GM12801 (cell line): ENCODE data around the gene C10orf53.

Experiments
- TF ChIP-seq, protein P1 (sequence below): IDR thresholded peaks from one replicate; pipeline ENCODE4 v1.5.1; 2011; ENCODE audit warnings: control low read depth; ENCODE audit not compliant: insufficient read length; ENCODE audit errors: extremely low read depth

C10orf53 gene

DNA sequence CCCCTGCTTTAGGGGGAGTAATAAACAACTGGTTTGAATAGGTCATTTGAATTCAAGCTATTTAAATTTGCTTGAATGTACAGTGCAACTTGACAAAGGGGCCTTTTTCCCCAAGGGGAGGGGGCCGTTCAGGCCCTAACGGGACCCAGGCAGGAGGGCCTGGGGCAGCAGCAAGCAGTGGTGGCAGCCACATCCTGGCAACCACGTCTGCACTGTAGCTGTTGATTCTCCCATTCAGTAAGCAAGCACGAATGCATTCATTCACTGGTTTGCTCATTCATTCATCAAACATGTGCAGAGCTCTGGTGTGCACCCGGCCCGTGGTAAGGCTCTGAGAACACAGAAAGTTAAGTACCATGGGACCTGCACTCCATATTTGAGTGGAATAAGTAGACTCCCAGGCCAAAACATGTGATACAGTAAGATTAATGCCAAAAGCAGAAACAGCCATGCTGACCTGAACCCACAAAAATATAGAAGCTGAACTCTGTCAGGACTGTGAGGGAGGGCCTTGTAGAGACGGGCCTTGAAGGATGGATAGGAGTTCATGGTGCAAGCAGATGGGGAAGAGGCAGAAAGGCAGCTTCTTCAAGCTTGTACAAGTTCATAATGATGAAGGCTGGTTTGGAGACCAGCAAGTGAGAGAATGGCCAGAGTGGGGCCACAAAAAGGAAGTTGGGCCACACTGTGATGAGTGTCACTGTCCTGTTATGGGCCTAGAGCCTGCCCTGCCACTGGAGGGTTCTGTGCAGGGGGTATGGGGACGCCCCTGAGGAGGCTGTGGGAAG is 29.3 kb upstream of the C10orf53 start:
- TF ChIP-seq, protein P1, sequence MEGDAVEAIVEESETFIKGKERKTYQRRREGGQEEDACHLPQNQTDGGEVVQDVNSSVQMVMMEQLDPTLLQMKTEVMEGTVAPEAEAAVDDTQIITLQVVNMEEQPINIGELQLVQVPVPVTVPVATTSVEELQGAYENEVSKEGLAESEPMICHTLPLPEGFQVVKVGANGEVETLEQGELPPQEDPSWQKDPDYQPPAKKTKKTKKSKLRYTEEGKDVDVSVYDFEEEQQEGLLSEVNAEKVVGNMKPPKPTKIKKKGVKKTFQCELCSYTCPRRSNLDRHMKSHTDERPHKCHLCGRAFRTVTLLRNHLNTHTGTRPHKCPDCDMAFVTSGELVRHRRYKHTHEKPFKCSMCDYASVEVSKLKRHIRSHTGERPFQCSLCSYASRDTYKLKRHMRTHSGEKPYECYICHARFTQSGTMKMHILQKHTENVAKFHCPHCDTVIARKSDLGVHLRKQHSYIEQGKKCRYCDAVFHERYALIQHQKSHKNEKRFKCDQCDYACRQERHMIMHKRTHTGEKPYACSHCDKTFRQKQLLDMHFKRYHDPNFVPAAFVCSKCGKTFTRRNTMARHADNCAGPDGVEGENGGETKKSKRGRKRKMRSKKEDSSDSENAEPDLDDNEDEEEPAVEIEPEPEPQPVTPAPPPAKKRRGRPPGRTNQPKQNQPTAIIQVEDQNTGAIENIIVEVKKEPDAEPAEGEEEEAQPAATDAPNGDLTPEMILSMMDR, result no peak

DNA sequence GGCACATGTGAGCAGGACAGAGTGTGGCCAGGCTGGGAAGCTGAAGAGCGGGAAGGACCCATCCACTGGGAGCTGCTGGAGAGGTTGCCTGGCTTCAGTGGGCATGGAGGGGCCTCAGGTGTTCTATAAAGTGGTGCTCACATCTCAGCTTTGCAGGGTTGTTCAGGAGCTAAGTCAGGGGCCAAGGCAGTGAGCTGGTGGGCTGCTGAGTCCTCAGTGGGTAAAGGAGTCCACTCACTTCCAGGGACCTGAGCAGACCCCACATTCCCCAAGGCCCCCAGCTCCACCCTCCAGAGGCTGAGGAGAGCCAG is 28.8 kb upstream of the C10orf53 start:
- TF ChIP-seq, protein P1, result no peak

DNA sequence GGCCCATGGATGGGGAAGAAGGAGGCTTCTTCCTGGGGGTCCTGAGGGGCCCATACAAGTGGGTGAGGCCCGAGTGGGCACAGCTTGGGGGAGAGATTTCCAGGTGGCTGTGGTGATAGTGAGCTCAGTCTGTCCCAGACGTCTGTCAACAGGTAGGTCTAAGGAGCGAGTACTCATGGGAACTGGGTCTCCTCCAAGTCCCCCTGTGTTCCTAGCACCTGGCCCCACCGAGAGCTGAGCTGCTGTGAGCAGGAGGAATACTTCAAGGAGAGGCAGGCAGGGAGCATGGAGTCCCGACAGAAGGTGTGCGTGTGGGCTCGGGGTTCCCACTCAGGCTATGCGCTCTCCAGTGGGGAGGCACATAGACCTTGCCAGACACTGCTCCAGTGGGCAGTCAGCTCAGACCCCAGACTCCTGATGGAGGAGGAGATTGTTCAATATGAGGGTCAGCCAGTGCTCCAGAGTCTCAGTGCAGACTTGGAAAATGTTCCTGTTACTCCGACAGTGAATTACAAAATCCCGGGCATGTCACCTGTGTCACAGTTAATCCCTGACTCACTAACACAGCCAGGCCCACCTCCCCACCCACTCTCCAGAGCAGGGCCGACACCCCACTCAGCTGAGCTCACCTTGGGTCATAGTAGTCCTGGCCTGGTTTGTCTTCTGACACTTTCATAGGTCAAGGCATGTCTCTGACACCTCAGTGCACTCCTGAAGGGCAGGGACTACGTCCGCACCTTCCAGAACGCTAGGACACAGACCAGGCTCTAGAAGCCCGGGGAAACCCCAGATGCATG is 28.2 kb upstream of the C10orf53 start:
- TF ChIP-seq, protein P1, result no peak

DNA sequence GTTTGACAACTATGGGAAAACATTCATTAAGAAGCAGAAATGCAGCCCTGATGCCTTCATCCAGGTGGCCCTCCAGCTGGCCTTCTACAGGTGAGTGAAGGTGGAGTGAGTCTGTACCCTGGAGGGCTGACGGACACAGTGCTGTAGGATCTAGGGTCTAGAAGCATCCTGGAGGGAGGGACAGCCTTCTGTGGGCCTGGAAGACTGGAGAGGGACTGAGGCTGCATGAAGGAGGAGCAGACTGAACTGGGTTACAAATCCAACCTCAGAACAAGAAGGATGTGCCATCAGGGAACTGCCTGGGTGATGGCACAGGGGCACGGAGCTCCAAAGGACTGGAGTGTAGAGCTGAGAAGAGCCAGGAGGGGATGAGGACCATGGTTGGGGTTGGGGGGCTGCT is 27.5 kb upstream of the C10orf53 start:
- TF ChIP-seq, protein P1, result no peak

DNA sequence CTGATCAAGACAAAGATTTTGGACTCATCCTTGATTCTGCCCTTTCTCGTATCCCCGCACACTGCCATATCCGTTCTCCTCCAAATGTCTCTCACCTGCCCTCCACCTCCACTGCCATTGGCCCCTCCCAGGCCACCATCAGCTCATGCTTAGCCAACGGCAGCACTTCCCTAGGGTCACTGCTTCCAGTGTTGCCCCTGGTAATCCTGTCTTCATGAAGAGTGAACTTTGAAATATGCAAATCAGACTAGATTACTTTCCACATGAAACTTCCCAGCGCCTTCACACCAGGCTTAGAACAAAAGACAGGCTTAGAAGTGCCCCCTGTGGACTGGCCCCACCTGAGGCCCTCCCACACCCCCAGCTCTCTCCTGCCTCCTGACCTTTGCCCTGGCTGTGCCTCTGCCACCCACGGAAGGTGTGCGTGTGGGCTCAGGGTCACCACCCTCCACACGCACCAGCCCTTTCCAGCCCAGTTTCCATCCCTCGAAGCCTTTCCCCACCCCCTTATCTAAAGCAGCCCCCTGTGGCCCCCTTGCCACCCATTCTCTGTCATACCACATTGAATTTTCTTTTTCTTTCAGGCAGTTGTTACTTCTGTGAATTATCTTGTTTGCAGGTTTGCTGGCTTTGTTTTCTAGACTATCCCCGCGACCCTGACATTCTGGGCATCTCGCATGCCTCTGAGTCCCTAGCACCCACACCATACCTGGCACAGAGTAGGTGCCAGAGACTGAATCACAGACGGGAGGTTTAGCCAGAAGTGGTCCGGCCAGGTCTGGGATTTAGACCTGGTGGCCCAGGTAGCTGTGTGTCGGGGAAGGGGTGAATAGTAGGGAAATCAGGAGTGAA is 26.8 kb upstream of the C10orf53 start:
- TF ChIP-seq, protein P1, result no peak

DNA sequence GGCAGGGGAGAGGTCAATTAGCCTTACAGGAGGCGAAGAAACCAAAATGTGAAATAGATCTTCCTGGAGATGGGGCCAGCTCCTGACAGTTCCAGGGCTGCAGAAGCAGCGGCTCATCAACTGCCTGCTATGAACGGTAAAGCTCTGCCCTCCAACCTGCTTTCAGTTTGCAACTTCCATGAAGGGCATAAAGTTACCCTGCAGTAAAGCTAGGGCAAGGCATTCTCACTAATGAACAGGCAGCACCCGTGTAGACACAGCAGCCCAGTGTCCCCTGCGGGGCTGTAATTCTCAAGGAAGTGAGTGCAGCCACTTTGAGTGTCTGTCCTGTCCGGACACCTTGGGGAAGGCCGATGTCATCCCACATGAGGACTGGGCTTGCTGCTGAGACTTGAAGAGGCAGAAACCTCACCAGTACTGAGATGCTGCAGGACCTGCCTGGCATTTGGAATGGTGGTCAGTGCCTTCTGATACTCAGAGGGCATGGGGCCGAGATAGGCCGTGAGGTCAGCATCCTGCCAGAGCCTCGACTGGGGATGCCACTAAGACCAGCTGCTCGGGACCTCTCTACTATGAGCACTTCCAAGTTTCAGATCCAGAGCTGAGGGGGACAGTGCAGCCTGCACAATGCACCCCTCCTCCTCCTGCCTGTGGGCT is 26.1 kb upstream of the C10orf53 start:
- TF ChIP-seq, protein P1, result no peak

DNA sequence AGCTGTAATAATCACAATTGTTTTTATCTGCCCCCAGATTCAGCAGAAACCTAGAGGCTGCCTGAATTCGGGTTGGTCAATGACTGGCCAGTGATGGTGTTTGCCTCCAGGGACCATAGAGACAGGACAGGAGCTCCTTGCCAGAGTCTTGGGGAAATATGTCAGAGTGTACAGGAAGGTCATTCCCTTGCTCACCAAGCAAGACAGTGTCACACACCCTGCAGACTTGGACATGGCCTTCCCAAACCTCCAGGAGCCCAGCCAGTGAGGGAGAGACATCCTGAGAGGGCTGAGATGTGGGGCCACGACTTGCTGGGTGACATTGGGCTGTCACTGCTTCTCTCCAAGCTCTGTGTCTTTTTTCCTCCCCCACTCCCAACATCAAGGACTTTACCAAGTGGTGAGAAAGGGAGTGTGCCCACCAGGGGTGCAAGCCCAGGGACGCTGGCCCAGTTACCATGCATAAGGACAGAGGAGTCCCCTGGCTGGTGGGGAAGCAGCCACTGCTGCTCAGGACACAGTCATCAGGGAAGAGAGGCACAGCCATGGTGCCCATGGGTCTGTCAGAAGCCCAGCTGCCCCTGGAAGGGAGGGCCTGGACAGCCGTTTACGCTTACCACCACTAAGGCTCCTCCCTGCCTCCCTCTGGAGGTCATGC is 25.3 kb upstream of the C10orf53 start:
- TF ChIP-seq, protein P1, result no peak
